ENCODE results near the gene MACROD2.

Gene MACROD2

GRCh38 chr20:14336686-14337085 is 341.4 kb downstream of the MACROD2 start:
- no peak for DNase-seq (ENCODE audit: low spot score)

GRCh38 chr20:14337400-14338171 is 342.3 kb downstream of the MACROD2 start, which contains the start of gene FLRT3:
FLRT3 (minus strand) TSS chr20:14337612; CDS start chr20:14327506, 10,106 bp downstream.
- DNase-seq (ENCODE audit: low spot score) = no peak

- no peak for DNase-seq (ENCODE audit: low spot score)
Measured at GRCh38 chr20:14341801-14342200, 346.5 kb downstream of the MACROD2 start.

- no peak for DNase-seq (ENCODE audit: low spot score)
Measured at GRCh38 chr20:14342918-14343317, 347.6 kb downstream of the MACROD2 start.

- no peak for DNase-seq (ENCODE audit: low spot score)
Measured at GRCh38 chr20:14343491-14344065, 348.3 kb downstream of the MACROD2 start.

GRCh38 chr20:14344746-14345145 is 349.4 kb downstream of the MACROD2 start:
- DNase-seq (ENCODE audit: low spot score) = no peak

GRCh38 chr20:14355791-14356190 is 360.5 kb downstream of the MACROD2 start:
- DNase-seq (ENCODE audit: low spot score) = no peak

GRCh38 chr20:14360416-14360815 is 365.1 kb downstream of the MACROD2 start:
- DNase-seq (ENCODE audit: low spot score) = no peak

GRCh38 chr20:14361509-14362345 is 366.4 kb downstream of the MACROD2 start:
- DNase-seq (ENCODE audit: low spot score) = no peak

- DNase-seq (ENCODE audit: low spot score) = no peak
Measured at GRCh38 chr20:14374196-14374595, 378.9 kb downstream of the MACROD2 start.

- DNase-seq (ENCODE audit: low spot score) = no peak
Measured at GRCh38 chr20:14375416-14375985, 380.2 kb downstream of the MACROD2 start.

- DNase-seq (ENCODE audit: low spot score) = no peak
Measured at GRCh38 chr20:14378326-14378725, 383.0 kb downstream of the MACROD2 start.

- DNase-seq (ENCODE audit: low spot score) = no peak
Measured at GRCh38 chr20:14383335-14383734, 388.0 kb downstream of the MACROD2 start.

GRCh38 chr20:14384416-14385175 is 389.3 kb downstream of the MACROD2 start:
- DNase-seq (ENCODE audit: low spot score) = no peak

GRCh38 chr20:14385176-14385740 is 389.9 kb downstream of the MACROD2 start:
- DNase-seq (ENCODE audit: low spot score) = no peak

- DNase-seq (ENCODE audit: low spot score) = no peak
Measured at GRCh38 chr20:14386726-14387125, 391.4 kb downstream of the MACROD2 start.

GRCh38 chr20:14401479-14402138 is 406.3 kb downstream of the MACROD2 start:
- no peak for DNase-seq (ENCODE audit: low spot score)

- DNase-seq (ENCODE audit: low spot score) = no peak
Measured at GRCh38 chr20:14404515-14404914, 409.2 kb downstream of the MACROD2 start.

GRCh38 chr20:14406495-14406894 is 411.2 kb downstream of the MACROD2 start:
- DNase-seq (ENCODE audit: low spot score) = no peak

GRCh38 chr20:14407336-14407735 is 412.0 kb downstream of the MACROD2 start:
- DNase-seq (ENCODE audit: low spot score) = no peak
